Mesenchymal stem cell (in vitro differentiated cells and primary cell): ENCODE data around the gene THBS4.
"Not testable (repeated sequence)": the region's sequence is repeated elsewhere in the genome, so short reads cannot be mapped to it uniquely, and the experiment has no call there.

Experiments used
- DNase-seq: peaks from one replicate; pipeline ENCODE4 v3.0.0-alpha.2; 2013
- H2AFZ ChIP-seq: one replicate; pipeline ENCODE4 v1.6.1; 2013; ENCODE audit warnings: low read depth, mild to moderate bottlenecking, control low read depth, inconsistent platforms, low read length, moderate library complexity
- H2AK5ac ChIP-seq: 2 replicates; pipeline ENCODE4 v1.6.1; 2013; ENCODE audit warnings: low read length, moderate library complexity, mild to moderate bottlenecking, inconsistent platforms; ENCODE audit not compliant: severe bottlenecking
- H2BK120ac ChIP-seq: one replicate; pipeline ENCODE4 v1.6.1; 2013; ENCODE audit warnings: low read depth, mild to moderate bottlenecking, inconsistent platforms, low read length, moderate library complexity
- H2BK12ac ChIP-seq, 2 experiments: one replicate each; pipeline ENCODE4 v1.6.1; 2013; ENCODE audit warnings: inconsistent platforms in 2 of 2, low read length in 2 of 2, mild to moderate bottlenecking in 2 of 2, moderate library complexity in 2 of 2, control low read depth in 1 of 2
- H2BK15ac ChIP-seq: one replicate; pipeline ENCODE4 v1.6.1; 2013; ENCODE audit warnings: mild to moderate bottlenecking, low read depth, inconsistent platforms; ENCODE audit not compliant: poor library complexity, severe bottlenecking
- H2BK5ac ChIP-seq: 2 replicates; pipeline ENCODE4 v1.6.1; 2013; ENCODE audit warnings: low read depth, mild to moderate bottlenecking, low read length, control low read depth, inconsistent platforms; ENCODE audit not compliant: poor library complexity, severe bottlenecking
- H3K14ac ChIP-seq, 2 experiments: one replicate each; pipeline ENCODE4 v1.6.1; 2013; ENCODE audit warnings: inconsistent platforms in 2 of 2, low read length in 2 of 2, control low read depth in 1 of 2, mild to moderate bottlenecking in 1 of 2, moderate library complexity in 1 of 2
- H3K18ac ChIP-seq, 2 experiments: one replicate each; pipeline ENCODE4 v1.6.1; 2013; ENCODE audit warnings: inconsistent platforms in 2 of 2, low read length in 2 of 2, control low read depth in 1 of 2, low read depth in 1 of 2, mild to moderate bottlenecking in 1 of 2
- H3K23ac ChIP-seq, 2 experiments: one replicate each; pipeline ENCODE4 v1.6.1; 2013; ENCODE audit warnings: inconsistent platforms in 2 of 2, low read length in 2 of 2, mild to moderate bottlenecking in 2 of 2, moderate library complexity in 2 of 2, control low read depth in 1 of 2
- H3K27ac ChIP-seq: 2 replicates; pipeline ENCODE4 v1.5.1; 2013; ENCODE audit warnings: mild to moderate bottlenecking, moderate library complexity, low read length, control low read depth, inconsistent platforms; ENCODE audit not compliant: poor library complexity, severe bottlenecking
- H3K27me3 ChIP-seq, 2 experiments: 2 replicates each; pipeline versions ENCODE4 v1.6.1 to v1.7.0; 2013; ENCODE audit warnings: low read length in 2 of 2, mild to moderate bottlenecking in 2 of 2, moderate library complexity in 2 of 2, control low read depth in 1 of 2, inconsistent platforms in 1 of 2; ENCODE audit not compliant: control insufficient read depth in 1 of 2, insufficient read depth in 1 of 2
- H3K36me3 ChIP-seq, 2 experiments: 2 replicates each; pipeline versions ENCODE4 v1.6.1 to v1.7.0; 2013; ENCODE audit warnings: low read length in 2 of 2, control low read depth in 1 of 2, inconsistent platforms in 1 of 2, low read depth in 1 of 2, mild to moderate bottlenecking in 1 of 2; ENCODE audit not compliant: insufficient read depth in 2 of 2, control insufficient read depth in 1 of 2
- H3K4ac ChIP-seq, 2 experiments: one replicate each; pipeline ENCODE4 v1.6.1; 2013; ENCODE audit warnings: inconsistent platforms in 2 of 2, low read length in 2 of 2, mild to moderate bottlenecking in 2 of 2, moderate library complexity in 2 of 2, control low read depth in 1 of 2, low read depth in 1 of 2
- H3K4me1 ChIP-seq: 2 replicates; pipeline ENCODE4 v1.6.1; 2013; ENCODE audit warnings: low read depth, low read length, control low read depth; ENCODE audit not compliant: control insufficient read depth, insufficient read depth
- H3K4me2 ChIP-seq: 2 replicates; pipeline ENCODE4 v1.6.1; 2013; ENCODE audit warnings: low read length, mild to moderate bottlenecking, inconsistent platforms; ENCODE audit not compliant: poor library complexity, severe bottlenecking
- H3K4me3 ChIP-seq, 2 experiments: 2 replicates each; pipeline versions ENCODE4 v1.5.1 to v1.7.0; 2013; ENCODE audit warnings: low read length in 2 of 2, mild to moderate bottlenecking in 2 of 2, control low read depth in 1 of 2, low read depth in 1 of 2; ENCODE audit not compliant: insufficient read depth in 1 of 2
- H3K79me1 ChIP-seq: replicated peaks from 2 replicates; pipeline ENCODE4 v1.6.1; 2013; ENCODE audit warnings: mild to moderate bottlenecking, control low read depth, low read length, inconsistent platforms; ENCODE audit not compliant: poor library complexity, severe bottlenecking
- H3K9ac ChIP-seq: 2 replicates; pipeline ENCODE4 v1.7.0; 2013; ENCODE audit warnings: mild to moderate bottlenecking, low read length, moderate library complexity
- H3K9me3 ChIP-seq: 2 replicates; pipeline ENCODE4 v1.7.0; 2013; ENCODE audit warnings: mild to moderate bottlenecking, low read length; ENCODE audit not compliant: control insufficient read depth
- H4K8ac ChIP-seq: one replicate; pipeline ENCODE4 v1.6.1; 2013; ENCODE audit warnings: inconsistent platforms, mild to moderate bottlenecking, low read length, moderate library complexity
- H4K91ac ChIP-seq: one replicate; pipeline ENCODE4 v1.6.1; 2013; ENCODE audit warnings: mild to moderate bottlenecking, low read length, inconsistent platforms
- WGBS: methylation state at CpG from one replicate; pipeline ENCODE4 v1.1.7; 2013; ENCODE audit warnings: mixed read lengths; 5-methylcytosine and 5-hydroxymethylcytosine counted together

The THBS4 gene

DNA sequence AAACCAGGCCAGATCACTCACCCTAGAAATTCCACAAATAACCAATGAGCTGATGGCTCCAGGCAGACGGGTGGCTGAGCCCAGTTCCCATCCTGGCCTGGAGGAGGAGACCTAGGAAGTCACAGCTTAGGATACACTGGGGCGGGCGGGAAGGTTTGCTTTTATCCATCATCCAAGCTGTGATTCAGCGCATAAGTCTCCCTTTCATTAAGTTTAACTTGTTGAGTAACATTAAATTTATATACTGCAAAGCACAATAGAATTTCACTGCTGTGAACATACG is 55.7 kb downstream of the THBS4 start:
- Histone ChIP-seq H4K8ac (no peak overlapping the region), H3K4me3 (no peak overlapping the region), H3K4me2 (no peak overlapping the region), H2AK5ac (no peak overlapping the region), H2AFZ (no peak overlapping the region), H3K27me3 (peaks cover 0 to 4% of the 10 kb centered on the region in 2 experiments), H2BK5ac (no peak overlapping the region), H3K14ac (no peak overlapping the region), H3K18ac (no peak overlapping the region), H3K23ac (no peak overlapping the region), H2BK120ac (no peak overlapping the region), H3K36me3 (no peaks in the 10 kb centered on the region), H3K9ac (no peak overlapping the region), H2BK15ac (no peak overlapping the region), H3K4me1 (peaks cover 4% of the 10 kb centered on the region), H3K79me1 (no peaks in the 10 kb centered on the region), H3K27ac (no peak overlapping the region), H4K91ac (no peak overlapping the region), H2BK12ac (no peak overlapping the region), H3K4ac (no peak overlapping the region), H3K9me3 (no peaks in the 10 kb centered on the region)
- no peak for DNase-seq
- 98% methylated on average over 2 of the region's 5 CpGs for WGBS

DNA sequence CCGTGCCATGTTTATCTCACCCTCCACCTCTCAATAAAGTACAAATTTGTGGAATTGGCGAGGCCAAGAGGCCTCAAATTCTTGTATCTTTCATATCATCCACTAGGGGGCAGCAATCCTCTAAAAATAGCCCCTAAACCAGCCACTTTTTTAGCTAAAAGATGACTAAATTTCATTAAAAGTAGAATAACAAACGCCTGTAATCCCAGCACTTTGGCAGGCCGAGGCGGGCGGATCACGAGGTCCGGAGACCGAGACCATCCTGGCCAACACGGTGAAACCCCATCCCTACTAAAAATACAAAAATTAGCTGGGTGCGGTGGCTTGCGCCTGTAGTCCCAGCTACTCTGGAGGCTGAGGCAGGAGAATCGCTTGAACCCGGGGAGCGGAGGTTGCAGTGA is 56.6 kb downstream of the THBS4 start:
- not testable (repeated sequence) for H3K79me1 ChIP-seq, H3K4me2 ChIP-seq, H3K14ac ChIP-seq, H3K4ac ChIP-seq, H2BK5ac ChIP-seq, H3K23ac ChIP-seq, H2AFZ ChIP-seq, H4K91ac ChIP-seq, H3K36me3 ChIP-seq, H3K9me3 ChIP-seq, H3K4me1 ChIP-seq, H3K27ac ChIP-seq, H3K18ac ChIP-seq, H3K27me3 ChIP-seq, H4K8ac ChIP-seq, H2BK120ac ChIP-seq, H2BK12ac ChIP-seq, H2AK5ac ChIP-seq, H2BK15ac ChIP-seq
- DNase-seq: peak; percentile 57
- peak overlapping the region; percentile 77 for H3K9ac ChIP-seq
- peak overlapping the region in 1 of 2 experiments; percentile 49 for H3K4me3 ChIP-seq
- WGBS: 38% methylated on average over 14 of the region's 15 CpGs

DNA sequence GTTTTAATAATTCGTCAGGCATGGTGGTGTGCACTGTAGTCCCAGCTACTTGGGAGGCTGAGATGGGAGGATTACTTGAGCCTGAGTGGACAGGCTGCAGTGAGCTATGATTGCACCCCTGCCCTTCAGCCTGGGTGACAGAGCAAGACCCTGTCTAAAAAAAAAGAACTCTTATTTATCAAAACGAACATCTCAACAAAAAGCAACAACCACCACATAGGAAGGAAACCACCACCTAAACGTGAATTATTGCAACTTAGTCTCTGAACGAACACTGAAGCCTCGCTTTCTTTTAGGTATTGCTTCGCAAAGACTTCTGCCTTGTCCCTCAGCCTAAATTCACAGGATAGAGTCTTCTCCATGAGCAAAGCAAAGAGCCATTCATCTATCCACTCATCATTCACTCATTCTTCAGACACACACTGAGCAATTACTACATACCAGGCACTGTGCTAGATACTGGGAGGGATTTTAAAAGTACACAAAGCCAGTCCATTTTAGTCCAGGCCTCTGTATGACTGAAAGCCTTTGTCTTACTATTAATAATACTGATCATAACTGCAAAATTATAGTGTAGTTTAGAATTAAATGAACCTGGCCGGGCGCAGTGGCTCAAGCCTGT is 57.4 kb downstream of the THBS4 start:
- H4K8ac ChIP-seq: no peak overlapping the region
- no peaks in the 10 kb centered on the region for H3K79me1 ChIP-seq
- peaks cover 8% of the 10 kb centered on the region for H3K4me1 ChIP-seq
- no peaks in the 10 kb centered on the region for H3K9me3 ChIP-seq
- no peak overlapping the region for H2BK5ac ChIP-seq
- no peak overlapping the region for H3K23ac ChIP-seq
- H3K4me3 ChIP-seq: no peak overlapping the region
- no peaks in the 10 kb centered on the region for H3K27me3 ChIP-seq
- no peak overlapping the region for H2AK5ac ChIP-seq
- no peak overlapping the region for H3K4ac ChIP-seq
- H2AFZ ChIP-seq: no peak overlapping the region
- H3K18ac ChIP-seq: no peak overlapping the region
- H4K91ac ChIP-seq: no peak overlapping the region
- H3K36me3 ChIP-seq: no peaks in the 10 kb centered on the region
- H2BK15ac ChIP-seq: no peak overlapping the region
- H3K9ac ChIP-seq: no peak overlapping the region
- no peak overlapping the region for H2BK120ac ChIP-seq
- DNase-seq: no peak
- H3K4me2 ChIP-seq: no peak overlapping the region
- no peak overlapping the region for H3K27ac ChIP-seq
- H2BK12ac ChIP-seq: no peak overlapping the region
- WGBS: 95% methylated on average over 8 of the region's 8 CpGs
- H3K14ac ChIP-seq: no peak overlapping the region

DNA sequence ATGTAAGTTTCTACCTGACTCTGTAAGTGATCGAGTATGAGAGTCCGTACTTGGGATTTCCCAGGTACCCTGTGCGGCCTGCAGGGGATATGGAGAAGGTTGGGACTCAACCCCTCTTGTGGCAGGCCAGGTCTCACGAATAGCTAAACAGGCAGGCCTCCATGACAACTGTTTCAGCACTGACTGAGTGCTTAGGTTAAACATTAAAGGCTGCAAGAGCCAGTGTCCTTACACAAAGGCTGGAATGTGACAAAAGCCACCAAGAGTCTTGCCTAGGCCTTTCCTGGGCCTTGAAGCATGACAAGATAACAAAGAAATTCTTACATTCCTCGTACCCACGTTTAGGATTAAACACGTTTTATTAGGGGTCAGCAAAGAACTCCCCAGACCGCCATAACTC is 58.6 kb downstream of the THBS4 start:
- H2BK12ac ChIP-seq: no peak overlapping the region
- H3K23ac ChIP-seq: no peak overlapping the region
- H3K36me3 ChIP-seq: no peaks in the 10 kb centered on the region
- H2BK5ac ChIP-seq: no peak overlapping the region
- no peak overlapping the region for H2AK5ac ChIP-seq
- no peak for DNase-seq
- no peak overlapping the region for H3K14ac ChIP-seq
- H3K27me3 ChIP-seq: no peaks in the 10 kb centered on the region
- H4K8ac ChIP-seq: no peak overlapping the region
- WGBS: 44% methylated on average over 8 of the region's 8 CpGs
- no peaks in the 10 kb centered on the region for H3K79me1 ChIP-seq
- no peak overlapping the region for H3K9ac ChIP-seq
- no peak overlapping the region for H2BK15ac ChIP-seq
- no peaks in the 10 kb centered on the region for H3K9me3 ChIP-seq
- H3K27ac ChIP-seq: peak overlapping the region; percentile 31
- no peak overlapping the region for H2BK120ac ChIP-seq
- H3K18ac ChIP-seq: no peak overlapping the region
- H4K91ac ChIP-seq: no peak overlapping the region
- no peak overlapping the region for H3K4ac ChIP-seq
- no peak overlapping the region for H3K4me2 ChIP-seq
- H3K4me1 ChIP-seq: peaks cover 9% of the 10 kb centered on the region
- no peak overlapping the region for H2AFZ ChIP-seq
- no peak overlapping the region for H3K4me3 ChIP-seq
